UCSD-AML1 (cell line): Measurements from ENCODE around the gene PTPRN2.
"Not testable (repeated sequence)": the region's sequence is repeated elsewhere in the genome, so short reads cannot be mapped to it uniquely, and the experiment has no call there.

Source experiments
- DNase-seq: peaks from one replicate; lab custom pipeline; 2025; ENCODE audit not compliant: unreplicated experiment; lab: John Stamatoyannopoulos, UW

Gene PTPRN2

DNA sequence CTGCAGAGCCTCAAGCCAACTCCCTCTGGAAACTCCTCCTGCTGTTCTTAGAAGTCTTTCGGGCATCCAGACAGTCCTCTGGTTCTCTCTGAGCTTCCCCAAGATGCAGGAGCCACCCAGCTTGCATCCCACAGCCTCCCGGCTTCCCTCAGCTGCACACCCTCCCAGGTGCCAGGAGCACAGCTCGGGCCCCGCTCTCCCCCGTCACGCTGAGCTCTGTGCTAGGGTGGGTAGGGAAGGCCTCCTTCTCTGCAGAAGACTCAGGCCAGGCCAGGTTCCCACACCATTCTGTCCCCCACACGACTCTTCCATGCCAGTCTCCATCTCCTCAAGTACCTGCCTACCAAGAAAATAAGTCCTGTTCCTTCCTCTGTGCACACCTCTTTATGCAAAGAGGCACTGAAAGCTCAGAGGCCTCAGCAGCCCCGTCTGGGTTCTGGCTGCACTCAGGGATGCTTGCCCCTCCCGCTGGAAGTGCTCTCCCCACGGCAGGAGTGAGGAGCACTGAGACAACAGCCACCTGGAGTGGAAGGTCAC, 537.1 kb downstream of the PTPRN2 start:
- no peak for DNase-seq

DNA sequence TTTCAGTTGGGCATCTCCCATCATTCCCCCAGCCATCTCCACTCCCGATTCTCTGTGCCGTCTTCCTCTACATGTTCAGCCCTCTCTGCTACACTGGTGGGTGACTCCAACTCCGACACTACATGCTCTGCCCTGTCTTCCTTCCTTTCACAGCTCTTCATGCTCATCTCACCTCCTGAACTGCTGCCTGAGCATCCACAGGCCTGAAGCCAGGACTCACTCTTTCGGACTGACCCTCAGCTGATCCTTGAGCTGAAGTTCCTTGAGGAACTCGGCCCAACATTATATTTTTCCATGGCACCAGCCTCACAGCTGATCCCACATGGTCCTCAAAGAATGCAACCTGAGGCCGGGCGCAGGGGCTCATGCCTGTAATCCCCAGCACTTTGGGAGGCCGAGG, 538.4 kb downstream of the PTPRN2 start:
- DNase-seq = no peak

DNA sequence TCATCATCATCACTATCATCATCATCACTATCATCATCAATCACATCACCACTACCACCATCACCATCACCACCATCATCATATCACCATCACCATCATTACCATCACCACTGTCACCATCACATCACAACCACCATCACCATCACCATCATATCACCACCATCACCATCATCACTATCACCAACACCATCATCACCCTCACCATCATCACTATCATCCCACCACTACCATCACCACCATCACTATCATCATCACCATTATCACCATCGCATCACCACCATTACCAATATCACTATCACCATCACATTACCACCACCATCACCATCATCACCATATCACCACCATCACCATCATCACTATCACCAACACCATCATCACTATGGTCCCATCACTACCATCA, 539.1 kb downstream of the PTPRN2 start:
- DNase-seq = no peak

DNA sequence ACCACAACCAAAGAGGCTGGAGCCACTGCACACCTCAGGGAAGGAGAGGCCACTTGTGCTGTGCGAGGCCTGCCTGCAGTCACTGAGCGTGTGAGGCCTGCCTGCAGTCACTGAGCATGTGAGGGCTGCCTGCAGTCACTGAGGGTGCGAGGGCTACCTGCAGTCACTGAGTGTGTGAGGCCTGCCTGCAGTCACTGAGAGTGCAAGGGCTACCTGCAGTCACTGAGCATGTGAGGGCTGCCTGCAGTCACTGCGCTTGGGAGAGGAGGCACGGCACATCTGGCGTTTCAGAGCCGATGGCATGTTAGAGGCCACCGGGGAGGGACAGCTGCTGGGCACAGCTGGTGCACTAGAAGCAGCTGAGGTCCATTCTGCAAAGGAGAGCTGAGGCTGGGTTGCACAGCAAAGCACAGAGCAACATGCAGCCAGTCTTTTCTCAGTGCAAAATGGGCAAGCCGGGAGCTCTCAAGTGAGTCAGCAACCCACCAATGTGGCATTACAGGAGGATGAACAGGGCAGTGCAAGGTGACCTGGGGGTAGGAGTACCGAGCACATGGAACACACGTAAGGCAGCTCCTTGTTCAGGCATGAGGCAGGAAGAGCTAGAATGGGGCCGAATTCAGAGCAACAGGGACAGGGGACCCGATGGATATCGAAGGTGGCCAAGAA, 540.1 kb downstream of the PTPRN2 start:
- DNase-seq = no peak

DNA sequence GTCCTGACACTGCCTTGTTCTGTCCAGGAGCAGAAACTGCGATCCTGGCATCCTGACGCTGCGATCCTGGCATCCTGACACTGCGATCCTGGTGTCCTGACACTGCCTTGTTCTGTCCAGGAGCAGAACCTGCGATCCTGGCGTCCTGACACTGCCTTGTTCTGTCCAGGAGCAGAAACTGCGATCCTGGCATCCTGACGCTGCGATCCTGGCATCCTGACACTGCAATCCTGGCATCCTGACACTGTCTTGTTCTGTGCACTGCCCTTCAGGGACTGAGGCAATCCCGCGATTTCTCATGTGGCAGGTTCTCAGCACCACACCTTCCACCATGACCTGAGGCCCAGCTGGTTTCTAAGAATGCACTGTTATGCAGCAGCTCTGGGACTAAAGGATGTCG, 541.4 kb downstream of the PTPRN2 start:
- DNase-seq = not testable (repeated sequence)

DNA sequence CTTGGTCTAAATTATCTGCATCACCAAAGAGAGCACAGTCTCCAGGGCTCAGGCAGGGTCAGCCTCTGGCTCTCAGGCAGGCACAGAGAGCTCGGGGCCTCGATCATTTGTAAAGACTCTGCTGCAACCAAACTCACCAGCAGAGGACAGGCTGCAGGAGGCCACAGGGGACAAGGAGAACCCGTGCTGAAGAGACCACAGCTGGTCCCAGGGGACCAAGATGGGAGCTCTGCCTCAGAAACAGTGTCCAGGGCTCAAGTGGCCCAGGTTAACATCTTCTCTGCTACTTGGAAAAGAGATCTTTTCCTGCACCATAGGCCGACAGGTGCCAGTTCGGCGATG, 543.2 kb downstream of the PTPRN2 start:
- no peak for DNase-seq

DNA sequence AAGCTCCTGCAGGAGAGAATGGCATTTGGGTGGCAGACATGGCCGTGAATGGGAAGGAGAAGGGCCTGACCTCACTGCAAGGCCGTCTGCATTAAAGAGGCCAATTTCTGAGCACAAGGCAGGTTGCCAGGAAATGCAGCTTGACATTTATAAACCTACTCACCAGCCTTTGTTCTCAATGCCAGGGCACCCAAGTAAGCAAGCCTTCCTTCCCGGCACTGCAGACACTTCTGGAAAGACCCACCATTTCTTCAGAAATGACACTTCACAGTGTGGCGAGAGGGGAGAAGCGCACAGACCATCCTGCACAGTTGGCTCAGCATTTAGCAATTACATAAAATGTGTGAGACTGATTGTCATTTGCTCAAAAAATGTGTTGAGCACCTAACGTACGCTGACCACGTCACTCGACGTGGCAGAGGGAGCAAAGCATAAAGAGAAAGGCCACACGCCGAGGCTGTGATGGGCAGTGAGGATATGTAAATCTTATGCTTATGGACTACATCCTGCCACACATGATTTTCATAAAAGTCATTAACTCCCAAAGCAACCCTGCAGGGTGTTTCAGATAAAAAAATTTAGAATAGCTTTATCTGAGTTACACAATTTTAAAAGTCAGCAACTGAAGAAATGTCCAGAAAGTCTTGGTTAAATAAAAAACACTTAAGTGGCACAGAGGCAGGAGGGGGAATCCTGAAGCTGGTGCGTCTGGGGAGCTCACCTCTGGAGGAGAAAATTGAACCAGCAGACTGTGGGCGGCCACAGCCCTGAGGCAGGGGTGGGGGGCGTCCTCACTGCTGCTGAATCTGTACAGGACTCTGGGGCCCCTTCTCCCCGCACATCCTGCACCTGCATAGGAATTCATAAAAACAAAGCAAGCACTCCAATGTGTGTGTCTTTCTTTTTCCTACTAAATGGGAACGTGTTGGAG, 543.8 kb downstream of the PTPRN2 start:
- DNase-seq = no peak

DNA sequence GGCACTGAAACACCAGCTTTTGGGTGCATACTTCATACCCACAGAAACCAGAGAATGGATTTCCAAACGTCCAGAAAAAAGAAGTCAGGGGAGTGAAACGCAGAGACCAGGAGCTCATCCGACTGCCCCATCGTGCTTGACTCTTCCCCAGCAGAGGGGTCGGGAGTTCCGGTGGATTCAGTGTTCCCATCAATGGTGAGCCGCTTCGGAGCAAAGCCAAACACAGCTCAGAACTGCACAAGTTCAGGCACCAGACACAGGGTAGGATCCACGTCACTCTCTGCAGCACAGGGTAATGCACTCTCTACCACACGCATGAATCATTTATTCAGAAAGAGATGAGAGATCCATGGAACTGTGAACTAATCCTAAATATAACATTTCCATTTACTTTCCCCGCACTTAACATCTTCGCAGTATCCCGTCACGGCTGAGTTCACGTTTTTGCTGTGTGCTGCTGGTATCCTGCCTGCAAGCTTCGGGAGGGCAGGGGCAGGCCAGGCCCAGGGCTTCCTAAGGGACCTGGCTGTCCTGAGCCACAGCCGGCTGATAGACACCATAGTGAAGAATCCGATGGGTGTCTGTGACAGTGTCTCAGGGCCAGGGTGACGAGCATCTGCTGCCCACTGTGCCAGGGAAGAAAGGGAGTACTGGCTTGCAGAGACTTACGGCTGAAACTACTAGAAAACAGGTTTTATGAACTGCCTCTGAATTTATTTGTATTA, 545.3 kb downstream of the PTPRN2 start:
- DNase-seq = no peak

DNA sequence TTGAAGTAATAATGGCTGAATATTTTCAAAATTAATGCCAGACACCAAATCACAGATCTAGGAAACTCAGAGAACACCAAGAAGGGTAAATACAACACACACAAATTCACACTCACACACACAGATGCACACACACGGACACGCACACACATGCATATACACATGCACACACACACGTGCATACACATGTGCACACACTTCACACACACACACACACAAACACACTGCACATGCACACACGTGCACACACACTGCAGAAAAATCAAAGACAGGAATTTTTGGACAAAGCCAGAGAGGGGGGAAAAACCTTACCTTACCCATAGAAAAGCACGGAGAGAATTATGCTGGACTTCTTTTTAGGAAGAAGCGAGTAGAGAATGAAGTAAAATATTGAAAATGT, 547.4 kb downstream of the PTPRN2 start:
- no peak for DNase-seq

DNA sequence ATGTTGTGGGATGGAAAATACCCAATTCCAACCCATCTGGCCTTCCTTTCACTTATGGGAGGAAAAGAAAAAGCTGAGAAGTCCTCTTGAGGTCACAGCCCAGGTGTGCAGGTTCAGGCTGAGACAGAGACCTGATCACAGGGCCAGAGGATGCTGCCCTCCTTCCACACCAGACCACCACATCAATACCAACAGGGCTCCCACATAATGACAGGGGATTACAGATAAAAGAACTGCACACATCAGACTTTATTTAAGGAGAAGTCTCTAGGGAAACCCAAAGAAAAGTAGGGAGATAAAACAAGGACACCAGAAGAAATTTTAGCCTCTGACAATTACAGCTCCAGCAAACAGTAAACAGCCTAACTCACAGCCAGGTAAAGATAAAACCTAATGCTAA, 548.4 kb downstream of the PTPRN2 start:
- DNase-seq = no peak

DNA sequence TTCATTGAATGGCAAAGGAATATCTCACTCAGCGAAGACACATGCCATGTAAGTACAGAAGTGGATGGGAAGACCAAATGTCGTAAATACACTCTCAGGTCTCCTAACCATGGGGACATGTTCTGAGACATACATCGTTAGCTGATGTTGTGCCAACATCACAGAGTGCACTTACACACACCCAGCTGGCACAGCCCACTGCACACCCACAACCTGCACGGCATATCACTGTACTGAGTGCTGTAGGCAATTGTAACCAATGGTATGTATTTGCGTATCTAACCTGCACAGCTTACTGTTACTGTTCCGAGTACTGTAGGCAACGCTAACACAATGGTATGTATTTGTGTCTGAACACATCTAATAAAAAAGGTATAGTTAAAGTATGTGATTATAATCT, 550.4 kb downstream of the PTPRN2 start:
- DNase-seq = no peak

DNA sequence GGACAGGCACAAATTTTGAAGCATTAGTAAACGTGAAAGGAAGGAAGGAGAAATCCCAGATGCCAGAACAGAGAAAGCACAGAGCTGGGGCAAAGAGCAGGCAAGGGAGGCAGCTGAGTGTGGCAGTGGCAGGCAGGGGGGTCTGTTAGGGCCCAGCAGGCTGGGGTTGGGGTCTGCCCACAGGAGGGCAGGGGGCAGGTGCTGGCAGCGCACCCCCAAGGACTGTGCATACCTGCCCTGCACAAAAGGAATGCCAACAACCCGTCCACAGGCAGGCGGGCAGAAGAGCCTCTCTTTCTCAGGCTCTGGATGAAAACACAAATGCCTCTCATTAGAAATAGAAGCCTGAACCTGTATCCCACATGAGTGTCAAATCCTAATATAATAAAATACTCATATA, 552.3 kb downstream of the PTPRN2 start:
- no peak for DNase-seq

DNA sequence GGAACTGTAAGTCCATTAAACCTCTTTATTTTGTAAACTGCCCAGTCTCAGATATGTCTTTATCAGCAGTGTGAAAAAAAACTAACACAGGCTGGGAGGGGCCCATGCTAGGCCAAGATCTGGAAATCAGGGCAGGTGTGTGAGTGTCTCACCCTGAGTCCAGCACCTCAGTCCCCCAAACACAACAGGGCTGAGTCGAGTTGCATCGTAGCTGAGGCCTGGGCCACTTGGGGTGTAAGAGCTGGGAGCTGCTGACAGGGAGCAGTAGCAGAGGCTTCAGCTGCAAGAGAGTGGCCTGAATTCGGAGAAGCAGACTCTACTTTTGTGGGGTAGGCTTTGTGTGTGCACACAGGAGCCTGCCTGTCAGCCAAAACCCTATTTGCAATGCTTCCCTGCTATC, 553.1 kb downstream of the PTPRN2 start:
- DNase-seq = no peak

DNA sequence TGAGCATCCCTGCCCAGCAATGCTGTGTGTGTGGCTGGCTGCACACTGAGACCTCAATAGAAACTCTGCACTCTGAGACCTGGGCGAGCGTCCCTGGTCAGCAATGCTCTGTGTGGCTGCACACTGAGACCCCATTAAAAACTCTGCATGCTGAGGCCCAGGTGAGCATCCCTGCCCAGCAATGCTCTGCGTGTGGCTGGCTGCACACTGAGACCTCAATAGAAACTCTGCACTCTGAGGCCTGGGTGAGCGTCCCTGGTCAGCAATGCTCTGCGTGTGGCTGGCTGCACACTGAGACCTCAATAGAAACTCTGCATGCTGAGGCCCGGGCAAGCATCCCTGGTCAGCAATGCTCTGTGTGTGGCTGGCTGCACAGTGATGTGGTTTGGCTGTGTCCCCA, 553.7 kb downstream of the PTPRN2 start:
- not testable (repeated sequence) for DNase-seq

DNA sequence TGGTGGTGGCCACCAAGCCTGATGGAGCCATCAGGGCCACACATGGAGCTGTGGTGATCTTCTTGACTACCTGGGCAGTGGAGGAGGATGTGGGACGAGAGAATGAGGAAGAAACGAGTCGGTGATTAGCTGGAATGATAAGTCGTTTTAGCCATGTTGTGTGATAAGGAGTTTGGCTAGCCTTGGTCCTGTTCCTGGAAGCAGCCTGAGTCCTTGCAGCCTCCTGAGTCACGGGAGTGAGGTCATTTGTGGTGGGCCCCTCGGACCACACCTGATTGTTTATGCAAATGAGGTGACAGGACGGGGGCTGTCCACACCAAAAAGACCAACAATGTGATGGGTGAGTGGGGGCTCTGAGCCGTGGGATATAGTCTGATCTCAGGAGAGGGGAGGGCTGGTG, 554.4 kb downstream of the PTPRN2 start:
- no peak for DNase-seq

DNA sequence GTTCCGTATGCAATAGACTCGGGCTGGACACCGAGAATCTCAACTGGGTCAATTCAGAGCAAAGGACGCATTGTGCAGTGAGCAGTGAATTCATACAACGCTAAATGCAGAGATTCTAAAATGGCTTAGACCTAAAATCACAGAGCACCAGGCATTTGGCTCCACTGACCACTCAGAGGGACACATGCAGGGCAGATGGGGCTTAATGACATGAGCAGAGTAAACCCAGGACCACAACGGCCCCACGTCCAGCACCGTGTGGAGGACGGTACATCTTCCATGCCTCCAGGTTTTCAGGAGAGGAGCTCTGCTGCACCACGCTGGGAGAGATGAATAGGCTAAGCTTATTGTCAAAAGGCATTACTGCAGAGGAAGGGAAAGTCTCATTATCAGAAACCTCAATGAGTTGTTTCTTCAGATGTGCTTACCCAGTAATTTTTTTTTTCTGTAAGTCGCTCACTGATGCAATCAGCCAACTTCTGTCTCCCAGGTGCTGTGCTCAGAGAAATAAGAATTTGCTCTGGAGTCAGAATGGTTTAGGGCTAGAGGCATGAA, 555.0 kb downstream of the PTPRN2 start:
- no peak for DNase-seq

DNA sequence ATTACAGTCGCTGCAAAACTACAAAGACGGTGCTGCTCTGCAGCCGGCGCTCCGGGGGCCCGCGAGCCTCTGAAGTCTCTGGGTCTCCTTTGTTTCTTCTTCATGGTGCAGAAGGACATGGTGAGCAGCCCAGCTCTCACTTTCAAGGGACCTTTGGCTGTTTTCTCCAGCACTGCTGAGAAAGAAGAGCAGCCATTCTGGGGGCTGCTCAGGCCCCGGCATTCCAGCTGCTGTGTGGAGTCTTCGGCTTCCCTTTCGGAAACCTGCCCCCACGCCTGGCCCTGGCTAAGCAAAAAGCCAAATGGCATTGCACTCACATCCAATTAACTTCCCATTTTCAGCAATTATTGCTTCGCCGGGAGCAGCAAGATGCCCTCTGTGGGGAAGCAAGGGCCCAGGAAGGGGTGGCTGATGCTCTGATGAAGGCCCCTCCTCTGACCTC, 555.7 kb downstream of the PTPRN2 start:
- DNase-seq = no peak

DNA sequence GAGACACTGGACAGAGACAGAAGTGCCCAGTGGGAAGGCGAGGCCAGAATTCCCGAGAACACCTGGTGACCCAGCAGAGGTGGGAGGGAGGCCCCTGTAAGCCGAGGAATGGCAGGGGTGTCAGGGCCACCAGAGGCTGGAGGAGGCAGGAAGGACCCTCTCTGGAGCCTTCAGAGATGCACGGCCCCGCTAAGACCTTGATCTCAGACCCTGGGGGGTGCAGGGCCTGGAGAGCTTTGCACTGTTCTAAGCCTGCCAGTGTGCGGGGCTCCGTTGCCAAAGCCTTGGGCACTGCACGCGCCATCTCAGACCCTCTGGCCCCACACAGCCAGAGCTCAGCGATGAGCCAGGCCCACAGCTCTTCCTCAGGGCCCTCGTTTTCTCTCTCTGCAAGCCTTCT, 557.1 kb downstream of the PTPRN2 start:
- DNase-seq = no peak

DNA sequence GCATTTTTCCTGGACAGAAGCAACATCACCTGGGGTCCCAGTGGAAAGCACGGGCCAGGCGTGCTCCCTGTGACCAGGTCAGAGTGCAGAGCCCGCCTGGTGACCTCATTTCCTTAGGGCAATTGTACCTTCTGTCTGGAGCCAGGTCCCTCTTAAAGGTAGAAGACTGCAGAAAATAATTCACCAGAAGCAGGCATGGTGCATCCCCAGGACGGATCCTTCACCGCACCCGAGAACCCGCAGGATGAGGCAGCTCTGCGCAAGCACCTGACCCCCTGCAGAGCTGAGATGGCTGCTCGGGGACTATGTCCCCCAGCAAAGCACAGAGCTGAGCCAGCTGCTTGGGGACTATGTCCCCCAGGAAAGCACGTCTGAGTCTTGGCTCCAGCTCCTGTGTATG, 557.6 kb downstream of the PTPRN2 start:
- no peak for DNase-seq

DNA sequence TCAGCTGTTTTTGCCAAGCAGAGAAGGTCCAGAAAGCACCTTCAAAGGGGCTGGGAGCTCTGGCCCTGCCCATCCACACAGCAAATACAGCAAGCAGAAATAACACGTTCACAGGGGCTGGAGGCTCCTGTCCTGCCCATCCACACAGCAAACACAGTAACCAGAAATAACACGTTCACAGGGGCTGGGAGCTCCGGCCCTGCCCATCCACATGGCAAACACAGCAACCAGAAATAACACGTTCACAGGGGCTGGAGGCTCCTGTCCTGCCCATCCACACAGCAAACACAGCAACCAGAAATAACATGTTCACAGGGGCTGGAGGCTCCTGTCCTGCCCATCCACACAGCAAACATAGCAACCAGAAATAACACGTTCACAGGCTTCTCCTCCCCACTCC, 558.1 kb downstream of the PTPRN2 start:
- DNase-seq = no peak

DNA sequence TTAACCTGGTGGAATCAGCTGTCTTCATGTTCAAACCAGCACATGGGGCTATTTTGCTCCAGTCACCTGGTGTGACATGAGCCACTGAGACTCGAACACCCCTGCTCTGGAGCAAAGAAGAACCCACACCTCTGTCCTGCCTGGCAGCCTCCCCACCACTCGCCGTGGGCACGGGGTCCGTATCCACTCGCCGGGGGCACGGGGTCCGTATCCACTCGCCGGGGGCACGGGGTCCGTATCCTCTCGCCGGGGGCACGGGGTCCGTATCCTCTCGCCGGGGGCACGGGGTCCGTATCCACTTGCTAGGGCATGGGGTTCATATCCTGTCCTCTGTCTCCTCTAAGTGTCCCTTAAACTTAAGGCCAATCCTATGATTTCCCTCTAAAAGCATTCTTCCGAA, 558.7 kb downstream of the PTPRN2 start:
- no peak for DNase-seq
